RWPE1 (cell line): ENCODE data around the gene POLR2L.

Experiments used
- CTCF ChIA-PET: fragments of 350-600 bp; sonication (Branson Sonifier 250); formaldehyde crosslinking; extraction: SDS; loops from one replicate; lab custom pipeline; 2021; lab: Yijun Ruan, JAX
- POLR2A ChIA-PET: fragments of 400-600 bp; formaldehyde crosslinking; extraction: SDS; loops from one replicate; lab custom pipeline; 2020; ENCODE audit warnings: antibody characterized with exemption; ENCODE audit not compliant: low non-redundant PET; lab: Yijun Ruan, JAX
- DNase-seq: peaks from one replicate; pipeline ENCODE4 v3.0.0; 2012; ENCODE audit warnings: low spot score
- H3K27ac ChIP-seq: fragments of 450-650 bp; 2 replicates; pipeline ENCODE4 v1.5.1; 2017
- TF ChIP-seq, protein P1 (sequence below): fragments of 450-650 bp; conservative IDR thresholded peaks from 2 replicates; pipeline ENCODE4 v1.5.1; 2017; ENCODE audit warnings: low read depth, mild to moderate bottlenecking

POLR2L gene

DNA sequence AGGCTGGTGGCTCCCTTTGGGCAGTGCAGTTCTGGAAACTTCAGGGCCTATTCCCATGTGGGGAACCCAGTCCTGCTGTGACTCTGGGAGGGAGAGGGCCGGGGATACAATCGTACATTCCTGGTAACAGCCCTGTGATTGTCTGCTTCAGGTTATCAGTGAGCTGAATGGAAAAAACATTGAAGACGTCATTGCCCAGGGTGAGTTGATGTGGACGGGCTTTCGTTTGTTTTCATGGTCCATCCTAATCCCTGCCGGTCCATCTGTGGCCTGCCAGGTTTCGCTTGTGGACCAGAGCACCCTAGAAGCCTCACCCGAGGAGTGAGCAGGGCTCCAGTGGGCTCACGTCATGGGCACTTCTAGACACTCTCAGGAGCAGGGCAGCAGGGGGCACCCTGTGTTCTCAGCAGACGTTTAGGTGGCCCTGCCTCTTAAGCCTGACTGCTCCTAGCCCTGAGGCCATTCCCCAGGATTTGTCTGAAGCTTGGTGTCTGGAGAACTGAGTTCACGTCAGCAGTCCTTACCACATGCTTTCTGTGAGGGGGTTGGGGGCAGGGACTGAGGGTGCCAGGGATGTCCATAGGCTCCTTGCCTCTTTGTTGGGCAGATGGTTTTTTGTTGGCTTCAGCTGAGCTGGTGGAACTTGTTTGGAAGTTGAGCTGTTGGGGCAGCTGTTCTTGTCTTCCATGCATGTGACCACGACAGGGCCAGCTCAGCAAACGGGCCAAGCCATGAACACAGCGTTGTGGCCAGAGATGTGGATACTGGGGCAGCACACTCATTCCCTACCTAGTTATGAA, 30.7 kb downstream of the POLR2L start:
- CTCF ChIA-PET = interaction anchor here (0.6 kb wide), 1 partner anchor 48 kb away, joined by 7 read pairs; no protein-coding TSS in a partner anchor
- peak overlapping the region; percentile 97 for H3K27ac ChIP-seq
- no peak for DNase-seq
- TF ChIP-seq, protein P1, sequence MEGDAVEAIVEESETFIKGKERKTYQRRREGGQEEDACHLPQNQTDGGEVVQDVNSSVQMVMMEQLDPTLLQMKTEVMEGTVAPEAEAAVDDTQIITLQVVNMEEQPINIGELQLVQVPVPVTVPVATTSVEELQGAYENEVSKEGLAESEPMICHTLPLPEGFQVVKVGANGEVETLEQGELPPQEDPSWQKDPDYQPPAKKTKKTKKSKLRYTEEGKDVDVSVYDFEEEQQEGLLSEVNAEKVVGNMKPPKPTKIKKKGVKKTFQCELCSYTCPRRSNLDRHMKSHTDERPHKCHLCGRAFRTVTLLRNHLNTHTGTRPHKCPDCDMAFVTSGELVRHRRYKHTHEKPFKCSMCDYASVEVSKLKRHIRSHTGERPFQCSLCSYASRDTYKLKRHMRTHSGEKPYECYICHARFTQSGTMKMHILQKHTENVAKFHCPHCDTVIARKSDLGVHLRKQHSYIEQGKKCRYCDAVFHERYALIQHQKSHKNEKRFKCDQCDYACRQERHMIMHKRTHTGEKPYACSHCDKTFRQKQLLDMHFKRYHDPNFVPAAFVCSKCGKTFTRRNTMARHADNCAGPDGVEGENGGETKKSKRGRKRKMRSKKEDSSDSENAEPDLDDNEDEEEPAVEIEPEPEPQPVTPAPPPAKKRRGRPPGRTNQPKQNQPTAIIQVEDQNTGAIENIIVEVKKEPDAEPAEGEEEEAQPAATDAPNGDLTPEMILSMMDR = no peak
- POLR2A ChIA-PET = interaction anchor here (0.6 to 1.1 kb wide), 3 partner anchors 11 to 29 kb away, joined by 3 to 8 read pairs (median 4); no protein-coding TSS in a partner anchor

DNA sequence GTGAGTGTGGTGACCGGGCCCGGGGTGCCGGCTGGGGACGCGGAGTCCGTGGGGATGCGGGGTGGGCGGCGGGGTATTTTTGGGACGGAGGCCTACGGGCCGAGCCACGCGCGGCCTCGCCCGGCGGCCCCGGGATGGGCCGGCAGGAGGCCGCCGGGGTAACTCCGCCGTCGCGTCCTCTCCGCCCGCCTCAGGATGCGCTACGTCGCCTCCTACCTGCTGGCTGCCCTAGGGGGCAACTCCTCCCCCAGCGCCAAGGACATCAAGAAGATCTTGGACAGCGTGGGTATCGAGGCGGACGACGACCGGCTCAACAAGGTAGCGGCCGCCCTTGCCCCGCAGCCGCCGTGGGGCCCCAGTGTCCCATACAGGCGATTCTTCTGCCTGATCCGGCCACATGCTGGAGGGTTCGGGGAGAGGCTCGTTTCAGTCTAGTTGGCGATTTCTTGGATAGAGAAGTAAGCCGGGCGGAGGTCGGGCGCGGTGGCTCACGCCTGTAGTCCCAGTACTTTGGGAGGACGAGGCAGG, 32.2 kb downstream of the POLR2L start:
- CTCF ChIA-PET = no interaction called here
- POLR2A ChIA-PET = interaction anchor here (0.8 to 1.4 kb wide), 2 partner anchors 9 to 113 kb away, joined by 4 to 7 read pairs; partner anchors contain the start of gene PNPLA2
- TF ChIP-seq, protein P1 = no peak
- DNase-seq = no peak
- peak overlapping the region; percentile 97 for H3K27ac ChIP-seq

DNA sequence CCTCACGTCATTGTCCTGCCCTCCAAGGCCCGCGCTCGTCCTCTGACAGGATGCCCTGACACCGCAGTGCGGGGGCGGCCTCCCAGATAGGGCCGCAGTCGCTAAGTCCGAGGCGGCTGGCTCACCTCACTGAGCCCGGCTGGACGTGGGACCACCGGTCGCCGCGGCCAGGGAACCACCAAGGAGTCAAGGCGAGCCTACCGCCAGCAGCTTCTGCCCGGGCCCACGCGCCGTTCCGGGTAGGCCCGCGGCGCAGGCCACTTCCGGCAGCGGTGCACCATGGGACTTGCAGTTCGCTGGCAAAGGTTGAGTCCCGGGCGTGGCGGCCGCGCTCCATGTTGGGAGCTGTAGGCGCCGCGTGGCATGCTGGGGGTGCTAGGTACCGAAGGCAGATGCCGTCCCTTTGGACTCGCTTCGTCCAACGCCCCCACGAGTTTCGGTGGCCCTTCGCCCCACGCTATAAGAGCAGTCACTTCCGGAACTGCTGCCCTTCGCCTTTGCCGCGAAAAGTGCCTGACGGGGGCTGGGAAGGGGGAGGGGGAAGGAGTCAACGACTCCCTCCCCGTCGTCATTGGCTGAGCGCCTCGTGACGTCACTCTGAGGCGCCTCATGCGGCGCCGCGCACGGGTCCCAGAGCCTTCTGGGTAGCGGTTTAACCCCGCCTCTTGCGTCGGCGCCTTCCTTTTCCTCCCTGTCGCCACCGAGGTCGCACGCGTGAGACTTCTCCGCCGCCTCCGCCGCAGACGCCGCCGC, 32.9 kb downstream of the POLR2L start, which contains the start of gene RPLP2:
Gene RPLP2 (plus strand): TSS at position 681 of the 753 bp plus-strand sequence. CDS start 268 bp downstream, outside the sequence.
- H3K27ac ChIP-seq = peak within 1 kb of the TSS; percentile 97
- TF ChIP-seq, protein P1 = no peak
- CTCF ChIA-PET = no interaction called here
- DNase-seq = peak; percentile 93
- POLR2A ChIA-PET = interaction anchor here (0.8 to 1.4 kb wide), 2 partner anchors 10 to 112 kb away, joined by 4 to 7 read pairs; partner anchors contain the start of gene PNPLA2

DNA sequence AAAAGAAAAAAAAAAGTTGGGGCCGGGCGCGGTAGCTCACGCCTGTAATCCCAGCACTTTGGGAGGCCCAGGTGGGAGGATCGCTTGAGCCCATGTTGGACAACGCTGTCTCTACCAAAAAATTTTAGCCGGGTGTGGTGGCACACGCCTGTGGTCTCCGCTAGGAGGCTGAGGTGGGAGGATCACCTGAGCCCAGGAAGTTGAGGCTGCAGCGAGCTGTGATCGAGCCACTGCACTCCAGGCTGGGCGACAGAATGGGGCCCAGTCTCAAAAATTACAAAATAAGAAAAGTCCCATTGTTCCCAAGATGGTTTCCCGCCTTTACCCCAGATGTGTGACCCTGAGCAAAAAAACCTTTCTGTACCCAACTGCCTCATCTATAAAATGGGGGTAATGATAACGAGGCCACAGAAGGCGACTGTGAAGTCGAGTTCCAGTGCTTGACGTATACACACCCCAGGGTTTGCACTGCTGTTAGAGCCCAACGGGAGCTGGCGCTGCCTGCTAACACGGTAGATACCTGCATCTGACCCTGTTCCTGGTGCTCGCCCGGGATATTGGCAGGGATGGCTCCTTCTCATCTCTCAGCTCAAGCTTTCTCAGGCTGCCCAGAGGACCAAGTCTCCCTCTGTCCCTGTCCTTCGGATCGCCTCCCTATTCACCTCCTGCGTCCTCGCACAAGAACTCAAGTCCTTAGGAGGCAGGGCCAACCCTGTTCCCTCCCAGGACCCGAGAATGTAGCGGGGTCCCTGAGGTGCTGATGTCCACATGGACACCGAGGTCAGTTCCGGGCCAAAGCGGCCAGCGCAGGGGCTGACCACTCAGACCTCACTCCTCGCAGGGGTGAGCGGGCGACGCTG, 33.7 kb downstream of the POLR2L start:
- ChIA-PET CTCF (no interaction called here), POLR2A (interaction anchor here (0.7 to 1.4 kb wide), 2 partner anchors 11 to 242 kb away, joined by 3 to 7 read pairs; partner anchors contain the start of gene PNPLA2)
- TF ChIP-seq, protein P1 = no peak
- DNase-seq = no peak
- H3K27ac ChIP-seq = peak overlapping the region; percentile 97

DNA sequence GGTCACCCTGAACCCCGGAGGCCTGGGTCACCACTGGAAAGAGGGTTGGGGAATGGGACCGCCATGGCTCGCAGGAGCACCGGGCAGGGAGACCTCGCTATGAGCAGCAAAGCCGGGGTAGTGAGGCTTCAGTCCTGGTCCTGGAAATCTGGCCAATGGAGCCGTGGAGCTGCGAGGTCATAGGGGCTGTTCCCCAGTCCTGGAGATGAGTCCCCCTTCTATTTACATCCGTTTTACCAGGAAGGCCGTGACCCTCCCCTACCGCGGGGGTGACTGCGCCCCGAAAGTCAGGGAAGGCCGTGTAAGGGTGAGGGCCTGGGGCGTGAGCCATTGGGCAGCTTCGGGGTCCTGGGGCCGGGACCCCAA, 37.7 kb downstream of the POLR2L start:
- CTCF ChIA-PET = no interaction called here
- POLR2A ChIA-PET = interaction anchor here (0.5 to 1.1 kb wide), 2 partner anchors 17 to 20 kb away, joined by 3 to 6 read pairs; no protein-coding TSS in a partner anchor

More for the DNA sequence above, 37.7 kb downstream of the POLR2L start:
- H3K27ac ChIP-seq = peak overlapping the region; percentile 97
- no peak for DNase-seq
- TF ChIP-seq, protein P1 = no peak
